Suppressor macrophage (primary cell): ENCODE results near the gene CDC45.

Experiments
- DNase-seq, 4 experiments: peaks; one replicate each; pipeline ENCODE4 v3.0.0-alpha.2; 2020 to 2022

Gene CDC45

GRCh38 chr22:19566279-19567156 is 86.8 kb downstream of the CDC45 start:
- no peak for DNase-seq

GRCh38 chr22:19567157-19568009 is 87.7 kb downstream of the CDC45 start:
- no peak for DNase-seq

- no peak for DNase-seq
Observed at GRCh38 chr22:19568337-19569275, 88.9 kb downstream of the CDC45 start.

- no peak for DNase-seq
Observed at GRCh38 chr22:19569276-19569640, 89.5 kb downstream of the CDC45 start.

- DNase-seq, result no peak
Observed at GRCh38 chr22:19569976-19570375, 90.3 kb downstream of the CDC45 start.
